ENCODE results near the gene PDCL3. TPM values are rescaled to one million over a fixed set of nuclear protein-coding genes. Genes with fewer than 3 reads are reported as not detected.

Gene PDCL3
- total RNA-seq, 2 experiments from 2014 or later: 39.6 to 40.4 TPM

- no peaks in the 10 kb centered on the region for H3K36me3 Mint-ChIP-seq (ENCODE audit: low read depth)
- DNase-seq: no peak
- no peak overlapping the region for H3K27ac Mint-ChIP-seq
- no peak overlapping the region for H3K4me3 Mint-ChIP-seq
- H3K9me3 Mint-ChIP-seq: no peaks in the 10 kb centered on the region
- POLR2A ChIA-PET: interaction anchor here (1.7 kb wide), 1 partner anchor 41 kb away, joined by 4 read pairs; the partner anchor contains the start of gene PDCL3
- CTCF ChIA-PET: no interaction called here
- H3K27me3 Mint-ChIP-seq: peaks cover 9% of the 10 kb centered on the region
- H3K4me1 Mint-ChIP-seq: peaks cover 6% of the 10 kb centered on the region
Measured at GRCh38 chr2:100603414-100603813, 40.6 kb downstream of the PDCL3 start.

- Mint-ChIP-seq H3K4me1 (peaks cover 6% of the 10 kb centered on the region), H3K9me3 (no peaks in the 10 kb centered on the region), H3K27me3 (peaks cover 6% of the 10 kb centered on the region), H3K36me3 (ENCODE audit: low read depth) (no peaks in the 10 kb centered on the region), H3K4me3 (no peak overlapping the region), H3K27ac (no peak overlapping the region)
- no peak for DNase-seq
- CTCF ChIA-PET: interaction anchor here (0.6 to 1.3 kb wide), 3 partner anchors 9 to 42 kb away, joined by 3 to 5 read pairs (median 3); partner anchors contain the start of gene PDCL3
- POLR2A ChIA-PET: interaction anchor here (1.1 to 1.7 kb wide), 2 partner anchors 42 to 398 kb away, joined by 3 to 4 read pairs; partner anchors contain the start of genes PDCL3 and RPL31
Measured at GRCh38 chr2:100603948-100604633, 41.3 kb downstream of the PDCL3 start.

- no peaks in the 10 kb centered on the region for H3K36me3 Mint-ChIP-seq (ENCODE audit: low read depth)
- CTCF ChIA-PET: interaction anchor here (0.7 to 6.3 kb wide), 6 partner anchors 9 to 400 kb away, joined by 3 to 55 read pairs (median 4); no protein-coding TSS in a partner anchor
- no peak overlapping the region for H3K27ac Mint-ChIP-seq
Measured at GRCh38 chr2:100606332-100606725, 43.5 kb downstream of the PDCL3 start.

GRCh38 chr2:100606726-100607343 is 44.0 kb downstream of the PDCL3 start:
- CTCF ChIA-PET: interaction anchor here (0.7 to 6.3 kb wide), 10 partner anchors 9 to 400 kb away, joined by 3 to 55 read pairs (median 4); no protein-coding TSS in a partner anchor
- Mint-ChIP-seq H3K27me3 (peaks cover 6% of the 10 kb centered on the region), H3K4me3 (no peak overlapping the region), H3K36me3 (ENCODE audit: low read depth) (no peaks in the 10 kb centered on the region), H3K4me1 (peaks cover 2% of the 10 kb centered on the region), H3K9me3 (no peaks in the 10 kb centered on the region), H3K27ac (no peak overlapping the region)
- POLR2A ChIA-PET: interaction anchor here (1.0 to 1.4 kb wide), 2 partner anchors 13 to 26 kb away, joined by 3 read pairs; no protein-coding TSS in a partner anchor
- DNase-seq: peak; percentile 45

More at GRCh38 chr2:100606332-100606725, 43.5 kb downstream of the PDCL3 start:
- peaks cover 6% of the 10 kb centered on the region for H3K27me3 Mint-ChIP-seq
- POLR2A ChIA-PET: interaction anchor here (1.0 to 1.4 kb wide), 2 partner anchors 12 to 26 kb away, joined by 3 read pairs; no protein-coding TSS in a partner anchor
- peaks cover 6% of the 10 kb centered on the region for H3K4me1 Mint-ChIP-seq
- no peaks in the 10 kb centered on the region for H3K9me3 Mint-ChIP-seq
- no peak overlapping the region for H3K4me3 Mint-ChIP-seq
- no peak for DNase-seq

GRCh38 chr2:100610381-100610831 is 47.6 kb downstream of the PDCL3 start:
- peaks cover 2% of the 10 kb centered on the region for H3K4me1 Mint-ChIP-seq
- CTCF ChIA-PET: interaction anchor here (0.6 to 6.3 kb wide), 21 partner anchors 12 to 1156 kb away, joined by 3 to 55 read pairs (median 4); partner anchors contain the start of gene PDCL3
- peaks cover 6% of the 10 kb centered on the region for H3K27me3 Mint-ChIP-seq
- peak; percentile 81 for DNase-seq
- POLR2A ChIA-PET: no interaction called here
- no peaks in the 10 kb centered on the region for H3K36me3 Mint-ChIP-seq (ENCODE audit: low read depth)
- no peak overlapping the region for H3K4me3 Mint-ChIP-seq
- no peaks in the 10 kb centered on the region for H3K9me3 Mint-ChIP-seq
- no peak overlapping the region for H3K27ac Mint-ChIP-seq

GRCh38 chr2:100611079-100612029 is 48.6 kb downstream of the PDCL3 start:
- CTCF ChIA-PET: interaction anchor here (0.7 to 6.3 kb wide), 10 partner anchors 16 to 594 kb away, joined by 3 to 55 read pairs (median 5); no protein-coding TSS in a partner anchor
- POLR2A ChIA-PET: no interaction called here
- DNase-seq: no peak
- Mint-ChIP-seq H3K4me1 (peaks cover 2% of the 10 kb centered on the region), H3K9me3 (no peaks in the 10 kb centered on the region), H3K27ac (no peak overlapping the region), H3K36me3 (ENCODE audit: low read depth) (no peaks in the 10 kb centered on the region), H3K27me3 (peaks cover 6% of the 10 kb centered on the region), H3K4me3 (no peak overlapping the region)

- H3K4me1 Mint-ChIP-seq: no peaks in the 10 kb centered on the region
- POLR2A ChIA-PET: no interaction called here
- no peaks in the 10 kb centered on the region for H3K9me3 Mint-ChIP-seq
- H3K27me3 Mint-ChIP-seq: no peaks in the 10 kb centered on the region
- H3K36me3 Mint-ChIP-seq (ENCODE audit: low read depth): no peaks in the 10 kb centered on the region
- CTCF ChIA-PET: no interaction called here
- H3K4me3 Mint-ChIP-seq: no peak overlapping the region
- no peak overlapping the region for H3K27ac Mint-ChIP-seq
- DNase-seq: no peak
Measured at GRCh38 chr2:100612388-100613000, 49.7 kb downstream of the PDCL3 start.

- Mint-ChIP-seq H3K36me3 (ENCODE audit: low read depth) (no peaks in the 10 kb centered on the region), H3K9me3 (no peaks in the 10 kb centered on the region), H3K27ac (no peak overlapping the region), H3K4me3 (no peak overlapping the region), H3K4me1 (no peaks in the 10 kb centered on the region), H3K27me3 (peaks cover 3% of the 10 kb centered on the region)
- DNase-seq: no peak
- ChIA-PET CTCF (no interaction called here), POLR2A (no interaction called here)
Measured at GRCh38 chr2:100613719-100614118, 50.9 kb downstream of the PDCL3 start.

- CTCF ChIA-PET: no interaction called here
- Mint-ChIP-seq H3K27me3 (peaks cover 3% of the 10 kb centered on the region), H3K4me1 (no peaks in the 10 kb centered on the region), H3K36me3 (ENCODE audit: low read depth) (no peaks in the 10 kb centered on the region), H3K4me3 (no peak overlapping the region), H3K9me3 (no peaks in the 10 kb centered on the region), H3K27ac (no peak overlapping the region)
- POLR2A ChIA-PET: no interaction called here
- no peak for DNase-seq
Measured at GRCh38 chr2:100614455-100615000, 51.7 kb downstream of the PDCL3 start.

- Mint-ChIP-seq H3K4me3 (no peak overlapping the region), H3K36me3 (ENCODE audit: low read depth) (no peaks in the 10 kb centered on the region), H3K27me3 (peaks cover 3% of the 10 kb centered on the region), H3K9me3 (no peaks in the 10 kb centered on the region), H3K27ac (no peak overlapping the region), H3K4me1 (no peaks in the 10 kb centered on the region)
- CTCF ChIA-PET: no interaction called here
- DNase-seq: no peak
- POLR2A ChIA-PET: interaction anchor here (1.3 kb wide), 1 partner anchor 387 kb away, joined by 4 read pairs; the partner anchor contains the start of gene RPL31
Measured at GRCh38 chr2:100615471-100615870, 52.7 kb downstream of the PDCL3 start.

- no peak overlapping the region for H3K27ac Mint-ChIP-seq
- H3K27me3 Mint-ChIP-seq: peaks cover 3% of the 10 kb centered on the region
- no peaks in the 10 kb centered on the region for H3K36me3 Mint-ChIP-seq (ENCODE audit: low read depth)
- CTCF ChIA-PET: no interaction called here
- H3K4me1 Mint-ChIP-seq: no peaks in the 10 kb centered on the region
- DNase-seq: no peak
- POLR2A ChIA-PET: interaction anchor here (1.3 kb wide), 1 partner anchor 386 kb away, joined by 4 read pairs; the partner anchor contains the start of gene RPL31
- H3K4me3 Mint-ChIP-seq: no peak overlapping the region
- H3K9me3 Mint-ChIP-seq: peaks cover 2% of the 10 kb centered on the region
Measured at GRCh38 chr2:100615886-100616285, 53.1 kb downstream of the PDCL3 start.

- DNase-seq: no peak
- H3K27me3 Mint-ChIP-seq: peaks cover 3% of the 10 kb centered on the region
- peaks cover 2% of the 10 kb centered on the region for H3K9me3 Mint-ChIP-seq
- no peak overlapping the region for H3K27ac Mint-ChIP-seq
- ChIA-PET CTCF (no interaction called here), POLR2A (no interaction called here)
- no peaks in the 10 kb centered on the region for H3K4me1 Mint-ChIP-seq
- no peak overlapping the region for H3K4me3 Mint-ChIP-seq
- H3K36me3 Mint-ChIP-seq (ENCODE audit: low read depth): no peaks in the 10 kb centered on the region
Measured at GRCh38 chr2:100616841-100617390, 54.1 kb downstream of the PDCL3 start.
